ENCODE results near the gene CDH23. TPM values are rescaled to one million over a fixed set of nuclear protein-coding genes. Genes with fewer than 3 reads are reported as not detected.

The CDH23 gene
- total and polyA plus RNA-seq, 2 of the 8 experiments (the other 6 are each of a cell fraction or from before 2014, with no cell fraction given), result 1.9 to 4.9 TPM

DNA sequence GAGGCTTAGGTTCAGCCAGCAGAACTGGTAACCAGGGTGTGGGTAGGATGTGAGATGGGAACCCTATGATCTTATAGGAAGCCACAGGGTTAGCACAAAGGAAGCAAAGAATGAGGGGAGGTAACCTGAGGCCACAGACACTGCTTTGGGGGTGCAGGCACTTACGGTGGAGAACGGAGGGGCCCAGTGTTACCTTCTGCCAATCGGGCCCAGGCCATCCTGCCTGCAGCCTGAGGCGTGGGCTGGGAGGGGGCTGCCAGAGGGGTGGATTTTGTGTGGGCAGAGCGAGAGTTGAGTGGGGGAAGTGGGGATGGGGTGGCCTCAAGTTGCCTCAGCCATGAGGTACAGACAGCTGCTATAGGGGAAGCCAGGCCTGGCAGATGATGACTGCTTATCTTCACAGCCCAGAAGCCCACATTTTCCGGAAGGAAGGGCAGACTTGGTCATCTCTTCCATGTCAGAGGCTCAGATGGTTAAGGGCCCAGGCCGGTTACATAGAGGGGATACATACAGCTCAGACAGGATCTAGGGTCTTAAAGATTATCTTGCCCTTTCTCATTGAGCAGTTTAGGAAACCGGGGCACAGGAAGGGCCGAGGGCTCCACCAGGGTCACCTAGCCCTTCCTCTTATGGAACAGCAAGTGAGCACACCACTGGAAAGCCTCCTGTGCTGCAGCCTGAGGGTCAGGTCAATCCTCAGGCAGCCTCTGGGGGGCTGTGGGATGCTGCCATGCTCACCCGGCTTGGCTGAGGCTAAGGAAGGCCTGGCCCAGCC, 401.0 kb downstream of the CDH23 start:
- FAIRE-seq, result no peak
- 88% methylated on average over 10 of the region's 10 CpGs; no CpG with 5 or more reads in 1 of the 2 experiments for WGBS, 2 experiments (ENCODE audit: extremely low coverage in 1 of 2, insufficient coverage in 1 of 2, insufficient read length in 1 of 2, insufficient replicate concordance in 2 of 2, low coverage in 1 of 2, low lambda C conversion rate in 2 of 2, missing lambda C conversion rate in 1 of 2)
- CTCF ChIA-PET (ENCODE audit: partially characterized antibody), result interaction anchor here (0.7 to 1.4 kb wide), 3 partner anchors 13 to 460 kb away, joined by 3 read pairs; no protein-coding TSS in a partner anchor

More for the DNA sequence above, 401.0 kb downstream of the CDH23 start:
- H3K4me1 ChIP-seq (replicated peaks in 1 of 4; ENCODE audit: control insufficient read depth in 3 of 4, insufficient read depth in 4 of 4, low read length in 3 of 4), result no peaks in the 10 kb centered on the region
- POLR2A ChIA-PET (ENCODE audit: partially characterized antibody), result no interaction called here
- H3K18ac ChIP-seq (ENCODE audit: extremely low read depth, low read length), result no peak overlapping the region
- H3K79me2 ChIP-seq (ENCODE audit: control insufficient read depth in 1 of 2, insufficient read depth in 2 of 2, low read length in 2 of 2), result no peaks in the 10 kb centered on the region
- H2BK15ac ChIP-seq (ENCODE audit: low read length), result no peak overlapping the region
- no peak overlapping the region for H2BK20ac ChIP-seq (ENCODE audit: low read length)
- peaks cover 0 to 2% of the 10 kb centered on the region in 2 experiments for H4K20me1 ChIP-seq (replicated peaks in 1 of 2; ENCODE audit: control insufficient read depth in 1 of 2, insufficient read depth in 2 of 2, low read length in 2 of 2)
- H2BK5ac ChIP-seq (ENCODE audit: low read depth, low read length), result no peak overlapping the region
- no peak overlapping the region for H3K4me3 ChIP-seq (ENCODE audit: extremely low read depth in 1 of 4, insufficient read depth in 2 of 4, low read depth in 3 of 4, low read length in 4 of 4)
- H2AK5ac ChIP-seq (ENCODE audit: low read depth, low read length), result no peak overlapping the region
- no peak overlapping the region for H4K91ac ChIP-seq (replicated peaks; ENCODE audit: insufficient read length, low read length)
- no peak overlapping the region for H2AFZ ChIP-seq (ENCODE audit: low read length)
- no peaks in the 10 kb centered on the region for H3K79me1 ChIP-seq (ENCODE audit: low read depth, low read length)
- no peak for DNase-seq (ENCODE audit: low read depth in 1 of 2, low spot score in 2 of 2)
- H3K23ac ChIP-seq (ENCODE audit: insufficient read length), result no peak overlapping the region
- no peaks in the 10 kb centered on the region for H3K23me2 ChIP-seq (ENCODE audit: low read depth, low read length)
- H3K4me2 ChIP-seq (ENCODE audit: insufficient read depth in 1 of 2, low read depth in 2 of 2, low read length in 2 of 2), result no peak overlapping the region
- no peak overlapping the region for H3K27ac ChIP-seq (ENCODE audit: low read depth, low read length)
- H3K36me3 ChIP-seq (ENCODE audit: control insufficient read depth in 2 of 4, insufficient read depth in 4 of 4, low read length in 3 of 4), result no peaks in the 10 kb centered on the region
- no peak overlapping the region for H4K5ac ChIP-seq (ENCODE audit: insufficient read length, low read depth, low read length)
- no peak overlapping the region for H3K4ac ChIP-seq (replicated peaks; ENCODE audit: insufficient read length, low read depth, low read length)
- TF ChIP-seq POLR2A (IDR thresholded peaks at IDR 0.05; ENCODE audit: control extremely low read depth in 1 of 2, low read depth in 2 of 2, low read length in 2 of 2) (no peak), EP300 (IDR thresholded peaks at IDR 0.05; ENCODE audit: borderline replicate concordance in 1 of 2, low read depth in 2 of 2, low read length in 2 of 2) (no peak), ASH2L (IDR thresholded peaks at IDR 0.05; ENCODE audit: low read length) (no peak)
- no peak overlapping the region for H2BK120ac ChIP-seq (replicated peaks; ENCODE audit: low read depth, low read length)
- no peak overlapping the region for H3K9ac ChIP-seq (replicated peaks in 1 of 4; ENCODE audit: extremely low read depth in 1 of 4, low read depth in 3 of 4, low read length in 3 of 4)
- no peak overlapping the region for H4K8ac ChIP-seq (ENCODE audit: extremely low read depth, insufficient read depth, low read length)
- H2BK12ac ChIP-seq (ENCODE audit: low read depth, low read length), result no peak overlapping the region
- no peak overlapping the region for H3K56ac ChIP-seq (replicated peaks; ENCODE audit: insufficient read length, low read depth, low read length)
- H3K9me3 ChIP-seq (ENCODE audit: insufficient read depth in 2 of 2, low read depth in 1 of 2, low read length in 1 of 2), result no peaks in the 10 kb centered on the region
- H3K27me3 ChIP-seq (replicated peaks in 1 of 4; ENCODE audit: control insufficient read depth in 3 of 4, extremely low read depth in 1 of 4, insufficient read depth in 3 of 4, low read length in 3 of 4), result peaks cover 0 to 5% (median 0%) of the 10 kb centered on the region in 4 experiments; a peak in 1 of 7 replicates
- no peak overlapping the region for H3K14ac ChIP-seq (ENCODE audit: insufficient read length)
